ENCODE results near the gene BAIAP2L1. TPM values are rescaled to one million over a fixed set of nuclear protein-coding genes. Genes with fewer than 3 reads are reported as not detected.
A peak's percentile ranks its signal among the peaks of the same experiment; 100 is the strongest.

Gene BAIAP2L1
- total RNA-seq, 1 experiment from 2014 or later, result 63.8 TPM

DNA sequence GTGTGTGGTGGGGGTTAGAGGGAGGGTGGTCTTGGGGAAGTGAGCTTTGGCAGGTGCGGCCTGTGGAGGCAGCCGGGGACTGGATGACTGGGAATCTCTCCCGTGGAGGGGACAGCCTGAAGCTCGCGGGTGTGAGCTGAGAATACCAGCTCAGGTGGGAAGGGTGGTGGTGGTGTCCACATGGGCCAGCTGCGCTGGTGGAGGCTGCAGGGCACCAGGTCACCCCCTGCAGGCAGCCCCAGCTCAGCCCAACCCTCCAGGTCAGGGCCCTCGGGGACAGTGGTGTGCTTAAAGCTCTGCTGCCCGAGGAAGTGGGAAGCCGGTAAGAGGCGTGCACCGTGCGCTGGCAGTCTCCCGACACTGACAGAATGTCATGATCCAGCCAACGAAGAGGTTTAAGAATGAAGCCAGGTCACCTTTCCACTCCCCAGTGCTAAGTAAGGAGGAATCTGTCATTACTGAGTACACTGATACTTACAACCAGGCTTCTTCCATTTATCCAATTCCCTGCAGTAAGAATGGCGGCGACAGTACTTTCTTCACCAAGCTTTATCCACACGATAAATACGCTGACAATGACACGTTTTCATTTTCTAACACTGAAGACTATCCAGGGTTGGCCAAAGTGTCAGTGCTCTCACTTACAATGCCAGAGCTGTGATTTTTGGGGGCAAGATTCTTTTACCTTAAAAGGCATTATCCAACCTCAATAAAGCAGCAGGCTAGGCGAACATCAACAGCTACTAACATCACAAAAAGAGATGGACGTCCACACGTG, 99.0 kb downstream of the BAIAP2L1 start:
- TF ChIP-seq, protein P1, sequence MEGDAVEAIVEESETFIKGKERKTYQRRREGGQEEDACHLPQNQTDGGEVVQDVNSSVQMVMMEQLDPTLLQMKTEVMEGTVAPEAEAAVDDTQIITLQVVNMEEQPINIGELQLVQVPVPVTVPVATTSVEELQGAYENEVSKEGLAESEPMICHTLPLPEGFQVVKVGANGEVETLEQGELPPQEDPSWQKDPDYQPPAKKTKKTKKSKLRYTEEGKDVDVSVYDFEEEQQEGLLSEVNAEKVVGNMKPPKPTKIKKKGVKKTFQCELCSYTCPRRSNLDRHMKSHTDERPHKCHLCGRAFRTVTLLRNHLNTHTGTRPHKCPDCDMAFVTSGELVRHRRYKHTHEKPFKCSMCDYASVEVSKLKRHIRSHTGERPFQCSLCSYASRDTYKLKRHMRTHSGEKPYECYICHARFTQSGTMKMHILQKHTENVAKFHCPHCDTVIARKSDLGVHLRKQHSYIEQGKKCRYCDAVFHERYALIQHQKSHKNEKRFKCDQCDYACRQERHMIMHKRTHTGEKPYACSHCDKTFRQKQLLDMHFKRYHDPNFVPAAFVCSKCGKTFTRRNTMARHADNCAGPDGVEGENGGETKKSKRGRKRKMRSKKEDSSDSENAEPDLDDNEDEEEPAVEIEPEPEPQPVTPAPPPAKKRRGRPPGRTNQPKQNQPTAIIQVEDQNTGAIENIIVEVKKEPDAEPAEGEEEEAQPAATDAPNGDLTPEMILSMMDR (IDR thresholded peaks at IDR 0.05; ENCODE audit: unreplicated experiment), result no peak
- DNase-seq, result no peak
- CTCF ChIA-PET, result interaction anchor here (0.6 kb wide), 1 partner anchor 33 kb away, joined by 3 read pairs; no protein-coding TSS in a partner anchor
- Mint-ChIP-seq H3K4me1 (ENCODE audit: low read depth, unreplicated experiment) (no peaks in the 10 kb centered on the region), H3K27me3 (ENCODE audit: unreplicated experiment) (no peaks in the 10 kb centered on the region), H3K27ac (ENCODE audit: unreplicated experiment) (no peak overlapping the region), H3K4me3 (ENCODE audit: low read depth, unreplicated experiment) (no peak overlapping the region), H3K36me3 (ENCODE audit: insufficient read depth, unreplicated experiment) (peaks cover 58% of the 10 kb centered on the region), H3K9me3 (ENCODE audit: low read depth, unreplicated experiment) (no peaks in the 10 kb centered on the region)
- intact Hi-C loops (cut with micrococcal nuclease; ENCODE audit: unreplicated experiment), result no loop called here
- no TSS peak for BruUV-seq (replicated peaks)

DNA sequence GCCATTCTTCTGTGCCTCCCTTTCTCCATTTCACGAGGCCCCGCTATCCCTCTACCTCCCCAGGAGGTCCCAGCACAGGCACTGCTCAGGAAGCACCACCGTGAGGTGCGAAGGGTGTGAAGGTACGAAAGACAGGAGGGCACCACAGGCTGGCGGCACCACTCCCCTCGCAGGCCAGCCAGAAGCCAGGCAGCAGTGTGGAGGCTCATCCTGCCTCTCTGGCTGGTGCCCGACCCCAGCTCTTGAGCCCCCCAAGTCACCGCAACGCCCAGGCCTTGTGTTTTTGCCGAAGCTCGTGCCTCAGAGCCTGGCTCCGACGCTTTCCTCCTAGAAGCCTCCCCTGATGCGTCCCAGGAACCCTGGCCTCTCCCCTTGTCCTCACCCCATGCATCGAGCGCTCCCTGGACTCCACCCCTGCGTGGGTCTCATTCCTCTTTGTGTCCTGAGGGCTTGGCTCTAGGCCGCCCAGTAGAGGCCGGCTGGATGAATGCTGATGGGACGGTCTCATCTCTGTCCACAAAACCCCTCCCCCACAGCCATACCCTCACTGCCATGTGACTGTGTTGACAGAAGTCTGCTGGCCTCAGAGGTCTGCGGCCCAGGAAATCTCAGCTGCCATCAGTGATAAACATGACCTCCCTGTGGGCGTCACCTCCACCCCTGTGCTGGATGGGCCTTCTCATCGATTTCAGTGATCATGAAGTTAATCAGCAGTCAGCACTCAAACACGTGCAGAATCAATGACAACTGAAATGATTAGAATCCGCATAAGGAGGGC, 100.1 kb downstream of the BAIAP2L1 start:
- peaks cover 50% of the 10 kb centered on the region for H3K36me3 Mint-ChIP-seq (ENCODE audit: insufficient read depth, unreplicated experiment)
- no peaks in the 10 kb centered on the region for H3K27me3 Mint-ChIP-seq (ENCODE audit: unreplicated experiment)
- TF ChIP-seq, protein P1 (IDR thresholded peaks at IDR 0.05; ENCODE audit: unreplicated experiment), result no peak
- H3K4me1 Mint-ChIP-seq (ENCODE audit: low read depth, unreplicated experiment), result no peaks in the 10 kb centered on the region
- BruUV-seq (replicated peaks), result no TSS peak
- no peak for DNase-seq
- H3K4me3 Mint-ChIP-seq (ENCODE audit: low read depth, unreplicated experiment), result no peak overlapping the region
- intact Hi-C loops (cut with micrococcal nuclease; ENCODE audit: unreplicated experiment), result no loop called here
- CTCF ChIA-PET, result interaction anchor here (0.6 kb wide), 1 partner anchor 40 kb away, joined by 3 read pairs; no protein-coding TSS in a partner anchor
- no peaks in the 10 kb centered on the region for H3K9me3 Mint-ChIP-seq (ENCODE audit: low read depth, unreplicated experiment)
- H3K27ac Mint-ChIP-seq (ENCODE audit: unreplicated experiment), result peak overlapping the region; percentile 56

DNA sequence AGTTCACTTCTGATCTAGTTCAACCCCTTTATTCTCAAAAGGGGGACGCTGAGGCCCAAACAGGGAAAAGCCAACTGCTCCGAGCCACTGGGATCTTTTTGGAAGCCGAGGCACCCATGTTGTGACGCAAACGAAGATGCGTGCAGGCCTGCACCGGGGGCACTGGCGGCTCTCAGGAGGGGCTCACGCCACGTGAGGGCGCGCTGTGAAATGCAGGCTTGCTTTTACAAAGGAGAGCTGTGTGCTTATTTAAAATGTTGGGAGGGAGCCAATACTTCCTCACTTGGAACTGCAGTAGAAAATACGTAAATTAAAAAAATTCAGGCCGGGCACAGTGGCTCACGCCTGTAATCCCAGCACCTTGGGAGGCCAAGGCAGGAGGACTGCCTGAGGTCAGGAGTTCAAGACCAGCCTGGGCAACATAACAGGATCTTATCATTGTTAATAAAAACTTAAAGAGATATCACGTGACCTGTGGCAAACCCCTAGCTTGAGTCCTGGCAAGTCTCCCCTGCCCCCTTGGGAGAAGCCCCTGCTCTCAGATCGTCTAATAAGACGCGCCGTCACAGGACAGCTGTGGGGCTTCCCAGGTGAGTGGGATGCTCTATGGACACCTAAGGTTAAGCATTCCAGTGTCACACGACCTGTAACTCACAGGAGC, 103.1 kb downstream of the BAIAP2L1 start:
- no TSS peak for BruUV-seq (replicated peaks)

DNA sequence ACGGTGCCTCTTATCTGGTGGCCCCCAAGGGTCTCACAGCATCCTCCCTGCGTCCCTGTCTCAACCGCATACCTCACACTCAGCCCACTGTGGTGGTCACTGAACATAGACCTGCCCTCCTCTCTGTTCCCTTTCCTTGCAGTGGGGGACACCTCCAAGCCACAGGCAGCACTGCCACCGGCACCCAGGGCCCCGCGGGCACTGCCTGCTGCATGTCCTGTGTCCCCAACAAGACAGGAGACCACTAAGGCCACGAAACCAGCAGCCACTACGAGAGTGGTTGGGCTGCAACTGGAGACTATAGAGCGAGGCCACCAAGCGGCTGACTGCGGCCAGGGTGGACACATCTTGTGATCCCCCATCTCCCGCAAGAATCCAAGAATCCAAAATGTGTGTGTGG, 104.1 kb downstream of the BAIAP2L1 start:
- no TSS peak for BruUV-seq (replicated peaks)
- DNase-seq, result no peak
- Mint-ChIP-seq H3K27me3 (ENCODE audit: unreplicated experiment) (no peaks in the 10 kb centered on the region), H3K27ac (ENCODE audit: unreplicated experiment) (no peak overlapping the region), H3K9me3 (ENCODE audit: low read depth, unreplicated experiment) (no peaks in the 10 kb centered on the region), H3K4me3 (ENCODE audit: low read depth, unreplicated experiment) (no peak overlapping the region), H3K36me3 (ENCODE audit: insufficient read depth, unreplicated experiment) (peaks cover 50% of the 10 kb centered on the region), H3K4me1 (ENCODE audit: low read depth, unreplicated experiment) (no peaks in the 10 kb centered on the region)
- CTCF ChIA-PET, result no interaction called here
- intact Hi-C loops (cut with micrococcal nuclease; ENCODE audit: unreplicated experiment), result loop anchor here (5.0 kb wide), 1 partner anchor 545 kb away; no protein-coding TSS in a partner anchor
- TF ChIP-seq, protein P1 (IDR thresholded peaks at IDR 0.05; ENCODE audit: unreplicated experiment), result no peak

More for the DNA sequence above, 103.1 kb downstream of the BAIAP2L1 start:
- TF ChIP-seq, protein P1 (IDR thresholded peaks at IDR 0.05; ENCODE audit: unreplicated experiment), result no peak
- DNase-seq, result no peak
- Mint-ChIP-seq H3K4me1 (ENCODE audit: low read depth, unreplicated experiment) (no peaks in the 10 kb centered on the region), H3K27ac (ENCODE audit: unreplicated experiment) (no peak overlapping the region), H3K27me3 (ENCODE audit: unreplicated experiment) (no peaks in the 10 kb centered on the region), H3K4me3 (ENCODE audit: low read depth, unreplicated experiment) (no peak overlapping the region), H3K36me3 (ENCODE audit: insufficient read depth, unreplicated experiment) (peaks cover 40% of the 10 kb centered on the region), H3K9me3 (ENCODE audit: low read depth, unreplicated experiment) (no peaks in the 10 kb centered on the region)
- CTCF ChIA-PET, result interaction anchor here (0.7 kb wide), 1 partner anchor 80 kb away, joined by 3 read pairs; no protein-coding TSS in a partner anchor
- intact Hi-C loops (cut with micrococcal nuclease; ENCODE audit: unreplicated experiment), result loop anchor here (5.0 kb wide), 1 partner anchor 545 kb away; no protein-coding TSS in a partner anchor

All from Calu3 (cell line).